Sigmoid colon (tissue), 3 donors: ENCODE data around the gene STK25.

ENCODE experiments used
- POLR2A ChIP-seq, 2 donors: fragments of 450-650 bp; IDR thresholded peaks; one replicate each; pipeline ENCODE4 v1.6.1; 2016; ENCODE audit warnings: antibody characterized with exemption in 2 of 2, mild to moderate bottlenecking in 2 of 2, moderate library complexity in 2 of 2
- TF ChIP-seq, protein P1 (sequence below), 4 experiments: fragments of 450-650 bp in 3 of 4; fragments of 200-600 bp in 1 of 4; IDR thresholded peaks; one replicate each; pipeline ENCODE4 v1.5.1; 2016 to 2019; ENCODE audit warnings: antibody characterized with exemption in 4 of 4, mild to moderate bottlenecking in 3 of 4, moderate library complexity in 2 of 4

DNA sequence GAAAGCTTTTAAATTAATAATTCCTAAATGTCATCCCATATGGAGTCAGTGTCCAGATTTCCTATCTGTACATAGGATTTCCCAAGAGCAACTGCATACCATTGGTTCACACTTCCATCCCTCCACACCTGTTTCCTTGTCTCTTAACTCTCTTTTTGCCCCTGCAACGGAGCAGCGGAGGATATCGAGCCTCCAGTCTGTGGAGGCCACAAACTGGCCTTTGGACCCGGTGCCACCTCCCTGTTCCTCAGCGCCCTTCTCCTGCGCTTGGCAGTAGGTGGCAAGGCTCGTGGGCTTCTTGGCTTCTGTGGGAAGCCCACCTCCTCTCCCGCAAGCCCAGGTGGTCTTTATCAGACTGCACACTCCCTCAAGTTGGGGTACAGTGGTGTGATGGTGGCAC is 23.8 kb upstream of the STK25 start:
- no peak for TF ChIP-seq POLR2A (IDR thresholded peaks at IDR 0.05)
- TF ChIP-seq, protein P1, sequence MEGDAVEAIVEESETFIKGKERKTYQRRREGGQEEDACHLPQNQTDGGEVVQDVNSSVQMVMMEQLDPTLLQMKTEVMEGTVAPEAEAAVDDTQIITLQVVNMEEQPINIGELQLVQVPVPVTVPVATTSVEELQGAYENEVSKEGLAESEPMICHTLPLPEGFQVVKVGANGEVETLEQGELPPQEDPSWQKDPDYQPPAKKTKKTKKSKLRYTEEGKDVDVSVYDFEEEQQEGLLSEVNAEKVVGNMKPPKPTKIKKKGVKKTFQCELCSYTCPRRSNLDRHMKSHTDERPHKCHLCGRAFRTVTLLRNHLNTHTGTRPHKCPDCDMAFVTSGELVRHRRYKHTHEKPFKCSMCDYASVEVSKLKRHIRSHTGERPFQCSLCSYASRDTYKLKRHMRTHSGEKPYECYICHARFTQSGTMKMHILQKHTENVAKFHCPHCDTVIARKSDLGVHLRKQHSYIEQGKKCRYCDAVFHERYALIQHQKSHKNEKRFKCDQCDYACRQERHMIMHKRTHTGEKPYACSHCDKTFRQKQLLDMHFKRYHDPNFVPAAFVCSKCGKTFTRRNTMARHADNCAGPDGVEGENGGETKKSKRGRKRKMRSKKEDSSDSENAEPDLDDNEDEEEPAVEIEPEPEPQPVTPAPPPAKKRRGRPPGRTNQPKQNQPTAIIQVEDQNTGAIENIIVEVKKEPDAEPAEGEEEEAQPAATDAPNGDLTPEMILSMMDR (IDR thresholded peaks at IDR 0.05): no peak
